Activated T-cell treated with anti-CD3 and anti-CD28 coated beads, Interleukin-2, amount 50 U/mL, for 72 hours (primary cell): ENCODE data around the gene G6PC2. TPM values are rescaled to one million over a fixed set of nuclear protein-coding genes. Genes with fewer than 3 reads are reported as not detected.
"Not testable (repeated sequence)": the region's sequence is repeated elsewhere in the genome, so short reads cannot be mapped to it uniquely, and the experiment has no call there.

ENCODE experiments used
- ATAC-seq, 2 donors: fragments of 150-1000 bp; cut with Tn5 transposase; replicated peaks in 1 of 2; 2 replicates each; pipeline ENCODE4 v1.10.0; 2021; ENCODE audit warnings: moderate library complexity in 2 of 2, mild to moderate bottlenecking in 1 of 2
- DNase-seq, 2 donors: peaks; one replicate each; pipeline ENCODE4 v3.0.0; 2021 to 2022; ENCODE audit warnings: mixed read lengths in 1 of 2
- H3K27ac Mint-ChIP-seq: one replicate; pipeline ENCODE4 v1.8.0; 2022; ENCODE audit warnings: mild to moderate bottlenecking, moderate library complexity, mixed read lengths
- H3K27me3 Mint-ChIP-seq: one replicate; pipeline ENCODE4 v1.8.0; 2022; ENCODE audit warnings: low read depth, mixed read lengths
- H3K36me3 Mint-ChIP-seq, 2 donors: one replicate each; pipeline ENCODE4 v1.8.0; 2022; ENCODE audit warnings: mixed read lengths in 2 of 2, mild to moderate bottlenecking in 1 of 2; ENCODE audit not compliant: insufficient read depth in 2 of 2
- H3K4me1 Mint-ChIP-seq: one replicate; pipeline ENCODE4 v1.8.0; 2022; ENCODE audit warnings: low read depth, mixed read lengths
- H3K4me3 Mint-ChIP-seq, 2 donors: one replicate each; pipeline ENCODE4 v1.8.0; 2022; ENCODE audit warnings: mild to moderate bottlenecking in 2 of 2, mixed read lengths in 2 of 2, moderate library complexity in 2 of 2
- H3K9me3 Mint-ChIP-seq, 2 donors: one replicate each; pipeline ENCODE4 v1.8.0; 2022; ENCODE audit warnings: mixed read lengths in 2 of 2
- total RNA-seq, 2 donors: library from RNA; stranded (reverse); gene quantifications; one replicate each; pipeline ENCODE4 v1.2.3, GENCODE V29; 2022

G6PC2 gene
- total RNA-seq, 2 donors from 2014 or later: not detected

DNA sequence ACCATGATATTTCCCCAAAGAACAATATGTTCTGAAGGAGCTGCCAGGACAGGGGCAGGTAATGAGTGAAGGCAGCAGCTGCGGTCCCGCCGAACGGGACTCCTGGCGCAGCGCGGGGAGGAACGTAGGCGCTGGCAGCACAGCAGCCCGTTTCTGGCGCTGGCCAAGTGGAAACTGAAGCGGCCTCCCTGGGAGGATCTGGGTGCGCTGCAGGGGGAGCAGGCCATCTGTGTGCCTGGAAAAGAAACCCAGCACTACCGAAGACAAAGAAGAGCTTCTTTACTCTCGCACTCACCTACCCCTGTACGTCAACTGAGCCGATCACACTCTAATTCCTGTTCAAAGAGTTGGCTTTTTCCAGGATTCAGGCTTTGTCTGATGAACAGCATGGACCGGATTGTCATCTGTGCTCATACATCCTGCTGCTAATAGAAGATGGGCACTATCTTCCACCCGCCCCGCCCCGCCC, 11.8 kb downstream of the G6PC2 start:
- peaks cover 14% of the 10 kb centered on the region for H3K4me1 Mint-ChIP-seq
- H3K36me3 Mint-ChIP-seq: peaks cover 4% of the 10 kb centered on the region in 2 donors
- no peak for ATAC-seq
- peak in 1 of 2 donors; percentile 4 for DNase-seq
- H3K9me3 Mint-ChIP-seq: peaks cover 0 to 4% of the 10 kb centered on the region in 2 donors
- H3K27ac Mint-ChIP-seq: no peak overlapping the region
- peak overlapping the region; percentile 55 to 71 for H3K4me3 Mint-ChIP-seq
- H3K27me3 Mint-ChIP-seq: peaks cover 45% of the 10 kb centered on the region

DNA sequence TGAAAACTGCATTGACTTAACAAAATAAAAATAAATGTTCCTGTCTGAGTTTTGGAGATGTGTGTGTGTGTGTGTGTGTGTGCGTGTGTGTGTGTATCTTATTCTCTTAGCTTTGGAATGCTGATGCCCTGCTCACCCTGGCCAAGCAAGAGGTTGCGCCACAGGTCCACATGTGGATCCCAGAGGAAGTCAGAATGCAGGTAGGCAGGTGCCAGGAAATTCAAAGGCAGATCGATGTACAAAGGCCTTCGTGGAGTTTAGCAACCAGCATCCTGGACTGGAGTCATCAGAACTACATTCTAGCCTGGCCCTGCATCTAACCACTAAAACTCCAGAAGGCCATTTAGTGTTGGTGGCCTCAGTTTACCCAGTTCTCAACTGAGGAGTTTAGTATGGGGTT, 12.4 kb downstream of the G6PC2 start:
- ATAC-seq: no peak
- H3K9me3 Mint-ChIP-seq: peaks cover 0 to 4% of the 10 kb centered on the region in 2 donors
- peaks cover 51% of the 10 kb centered on the region for H3K27me3 Mint-ChIP-seq
- peak overlapping the region in 1 of 2 donors; percentile 9 for H3K4me3 Mint-ChIP-seq
- no peak for DNase-seq
- no peak overlapping the region for H3K27ac Mint-ChIP-seq
- peaks cover 4% of the 10 kb centered on the region in 2 donors for H3K36me3 Mint-ChIP-seq
- H3K4me1 Mint-ChIP-seq: peaks cover 14% of the 10 kb centered on the region

DNA sequence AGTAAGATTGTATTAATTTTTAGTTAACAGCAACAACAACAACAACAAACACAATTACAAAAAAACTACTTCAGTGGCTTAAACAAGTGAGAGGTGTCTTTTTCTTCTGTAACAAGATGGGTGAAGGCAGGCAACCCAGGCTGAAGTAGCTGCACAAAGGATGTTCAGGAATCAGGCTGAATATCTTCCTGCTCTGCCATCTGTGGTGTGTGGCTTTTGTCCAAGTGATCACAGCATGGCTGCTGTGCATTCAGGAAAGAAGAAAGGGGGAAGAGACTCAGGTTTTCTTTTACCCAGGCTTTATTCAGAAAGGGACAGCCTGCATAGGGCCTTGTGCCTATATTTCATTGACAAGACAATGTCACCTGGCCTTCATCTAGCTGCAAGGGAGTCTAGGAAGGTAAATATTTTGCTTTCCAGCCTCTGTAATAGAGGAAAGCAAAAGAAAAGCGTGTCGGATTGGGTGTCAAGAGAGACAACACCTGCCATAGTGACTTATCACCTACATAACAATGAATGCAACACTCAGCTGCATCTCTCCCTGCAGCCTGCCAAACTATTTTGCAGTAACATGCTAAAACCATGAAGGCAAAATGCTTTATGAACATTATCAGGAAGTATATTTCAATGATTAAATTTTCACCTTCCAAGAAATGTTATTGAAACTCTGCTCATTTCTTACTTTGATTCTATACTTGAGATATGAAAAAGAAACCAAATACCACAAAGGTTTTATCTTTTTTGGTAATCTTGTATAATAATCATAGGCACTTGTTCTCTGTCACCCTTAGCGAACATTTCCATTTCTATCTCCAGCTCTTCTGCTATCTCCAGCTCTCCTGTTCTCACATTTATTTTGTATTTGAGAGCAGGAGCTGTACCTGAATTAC, 14.6 kb downstream of the G6PC2 start:
- peaks cover 14% of the 10 kb centered on the region for H3K4me1 Mint-ChIP-seq
- peaks cover 4% of the 10 kb centered on the region in 2 donors for H3K36me3 Mint-ChIP-seq
- DNase-seq: no peak
- no peak overlapping the region for H3K4me3 Mint-ChIP-seq
- peak; percentile 72 to 80 for ATAC-seq
- no peak overlapping the region for H3K27ac Mint-ChIP-seq
- peaks cover 0 to 4% of the 10 kb centered on the region in 2 donors for H3K9me3 Mint-ChIP-seq
- peaks cover 63% of the 10 kb centered on the region for H3K27me3 Mint-ChIP-seq

DNA sequence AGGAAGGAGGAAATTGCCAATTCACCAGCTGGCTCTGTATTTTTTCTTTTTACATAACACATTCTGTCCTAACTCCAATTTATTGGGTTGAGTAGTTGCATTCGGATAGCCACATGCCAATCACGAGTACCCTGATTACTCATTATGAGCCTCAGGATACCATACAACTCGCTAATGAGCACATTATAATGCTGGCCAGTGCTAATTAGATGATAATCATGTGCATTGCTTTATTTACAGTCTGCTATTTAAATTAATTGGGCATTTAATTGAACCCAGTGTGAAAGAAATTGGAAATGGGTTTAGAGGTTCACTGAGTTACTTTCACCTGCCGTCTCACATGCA, 15.2 kb downstream of the G6PC2 start:
- no peak overlapping the region for H3K27ac Mint-ChIP-seq
- H3K27me3 Mint-ChIP-seq: peaks cover 61% of the 10 kb centered on the region
- ATAC-seq (no peak), DNase-seq (no peak)
- H3K36me3 Mint-ChIP-seq: peaks cover 4% of the 10 kb centered on the region in 2 donors
- H3K4me1 Mint-ChIP-seq: peaks cover 14% of the 10 kb centered on the region
- H3K4me3 Mint-ChIP-seq: no peak overlapping the region
- peaks cover 0 to 4% of the 10 kb centered on the region in 2 donors for H3K9me3 Mint-ChIP-seq

DNA sequence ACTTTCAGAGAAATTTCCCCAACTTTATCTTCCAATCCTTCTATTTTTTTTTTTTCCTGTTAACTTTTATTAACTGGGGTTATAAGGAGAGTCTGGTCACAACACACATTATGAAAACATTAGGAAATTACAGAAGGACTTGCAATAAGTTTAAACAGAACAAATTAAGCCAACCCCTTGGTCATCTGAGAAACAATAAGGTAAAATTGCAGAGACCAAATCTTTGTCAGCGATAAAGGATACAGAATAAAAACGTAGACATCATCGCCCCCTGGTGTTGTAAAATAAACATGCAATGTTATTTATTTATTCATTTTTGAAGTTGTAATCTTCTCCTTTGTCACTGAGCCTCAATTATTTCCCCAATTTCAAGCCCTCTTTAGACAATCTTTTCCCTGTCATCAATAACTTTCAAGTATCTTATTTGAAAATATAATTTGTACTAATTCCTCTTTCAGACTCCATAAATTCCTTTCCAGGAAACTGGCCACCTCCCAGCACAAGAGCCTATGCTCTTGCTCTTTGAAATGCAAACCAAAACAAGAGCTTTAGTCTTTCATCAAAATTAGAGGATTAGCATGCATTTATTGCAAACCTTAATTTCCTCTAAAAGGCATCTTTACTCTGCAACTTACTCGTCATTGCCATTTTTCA, 19.5 kb downstream of the G6PC2 start:
- no peaks in the 10 kb centered on the region for H3K9me3 Mint-ChIP-seq
- peaks cover 56% of the 10 kb centered on the region for H3K27me3 Mint-ChIP-seq
- no peak for ATAC-seq
- H3K4me1 Mint-ChIP-seq: peaks cover 8% of the 10 kb centered on the region
- H3K4me3 Mint-ChIP-seq: no peak overlapping the region
- H3K36me3 Mint-ChIP-seq: no peaks in the 10 kb centered on the region
- H3K27ac Mint-ChIP-seq: no peak overlapping the region
- peak in 1 of 2 donors; percentile 22 for DNase-seq

DNA sequence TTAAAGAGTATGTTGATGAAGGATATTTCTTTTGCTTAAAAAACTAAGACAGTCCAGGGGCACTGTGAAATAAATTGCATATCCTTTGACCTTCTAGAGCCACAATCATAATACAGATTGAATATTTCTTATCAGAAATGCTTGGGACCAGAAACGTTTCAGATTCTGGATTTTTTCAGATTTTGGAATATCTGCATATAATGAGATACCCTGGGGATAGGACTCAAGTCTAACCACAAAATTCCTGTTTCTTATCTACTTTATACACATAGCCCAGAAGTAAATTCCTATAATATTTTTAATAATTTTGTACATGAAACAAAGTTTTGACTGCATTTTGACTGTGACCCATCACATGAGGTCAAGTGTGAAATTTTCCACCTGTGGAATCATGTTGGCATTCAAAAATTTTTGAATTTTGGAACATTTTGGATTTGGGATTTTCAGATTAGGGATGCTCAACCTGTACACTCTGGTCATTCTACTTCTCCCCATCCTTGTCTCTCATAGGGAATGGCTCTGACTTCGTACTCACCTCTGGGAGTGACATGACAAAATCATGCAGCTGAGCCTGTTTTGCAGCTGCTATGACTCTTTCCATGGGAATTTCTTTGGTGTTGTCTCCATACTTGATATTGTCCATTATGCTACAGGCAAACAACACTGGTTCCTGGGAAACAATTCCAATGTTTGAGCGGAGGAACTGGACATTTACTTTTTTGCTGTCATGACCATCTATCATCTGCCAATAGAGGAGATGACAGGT, 25.7 kb downstream of the G6PC2 start:
- H3K36me3 Mint-ChIP-seq: no peaks in the 10 kb centered on the region
- no peak for DNase-seq
- no peaks in the 10 kb centered on the region for H3K4me1 Mint-ChIP-seq
- H3K9me3 Mint-ChIP-seq: no peaks in the 10 kb centered on the region
- no peak overlapping the region for H3K4me3 Mint-ChIP-seq
- no peak for ATAC-seq
- H3K27me3 Mint-ChIP-seq: peaks cover 57% of the 10 kb centered on the region
- no peak overlapping the region for H3K27ac Mint-ChIP-seq

DNA sequence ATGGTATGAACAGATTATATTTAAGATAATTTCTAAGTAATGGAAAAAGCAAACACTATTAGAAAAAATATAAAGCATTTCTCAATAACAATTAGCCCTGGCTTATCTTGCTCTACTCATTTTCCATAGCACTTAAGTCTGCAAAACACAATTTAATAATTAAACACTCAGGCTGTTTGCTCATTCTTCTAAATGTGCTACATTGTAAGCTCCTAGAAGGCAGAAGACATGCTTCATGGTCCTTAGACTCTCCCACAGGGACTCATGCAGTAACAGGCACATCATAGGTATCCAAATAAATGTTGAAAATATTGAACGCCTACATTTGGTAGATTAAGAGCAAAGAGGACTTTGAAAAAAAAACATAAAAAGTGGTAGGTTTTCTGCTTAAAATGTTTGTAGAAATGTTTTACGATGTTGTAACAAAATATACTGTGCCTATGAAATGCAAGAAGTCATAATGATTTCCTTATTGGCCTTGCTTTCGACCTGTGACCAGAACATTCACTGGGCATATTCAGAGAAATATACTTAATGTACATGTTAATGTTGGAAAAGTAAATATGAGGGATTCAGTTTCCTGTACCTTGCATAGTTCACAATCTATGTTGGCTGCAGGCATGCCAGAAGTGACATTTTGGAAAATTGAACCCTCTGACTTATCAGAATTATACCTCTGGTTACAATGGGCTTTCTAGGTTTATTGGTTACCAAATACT, 27.2 kb downstream of the G6PC2 start:
- Mint-ChIP-seq H3K9me3 (no peaks in the 10 kb centered on the region), H3K27me3 (peaks cover 48% of the 10 kb centered on the region), H3K4me3 (no peak overlapping the region), H3K36me3 (peaks cover 0 to 2% of the 10 kb centered on the region in 2 donors), H3K27ac (no peak overlapping the region), H3K4me1 (no peaks in the 10 kb centered on the region)
- DNase-seq (no peak), ATAC-seq (no peak)

DNA sequence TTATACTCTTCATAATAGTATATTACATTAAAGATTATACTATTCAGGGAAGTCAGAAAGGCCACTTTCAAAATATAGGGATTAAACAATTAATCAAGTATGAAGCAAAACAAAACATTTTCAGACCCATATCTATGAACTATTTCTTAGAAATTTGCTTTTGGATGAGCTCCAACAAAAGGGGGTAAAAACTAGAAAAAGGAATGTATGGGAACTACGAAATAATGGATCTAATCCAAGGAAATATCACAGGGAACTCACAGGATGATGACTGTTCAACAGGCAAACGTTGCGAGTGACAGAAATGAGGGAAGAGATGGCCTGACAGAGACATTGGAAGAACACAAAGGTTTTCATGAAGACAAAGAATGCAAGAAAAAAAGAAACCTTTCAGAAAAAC, 27.9 kb downstream of the G6PC2 start:
- Mint-ChIP-seq H3K4me1 (no peaks in the 10 kb centered on the region), H3K36me3 (peaks cover 0 to 2% of the 10 kb centered on the region in 2 donors), H3K4me3 (no peak overlapping the region), H3K27me3 (peaks cover 41% of the 10 kb centered on the region), H3K9me3 (no peaks in the 10 kb centered on the region), H3K27ac (no peak overlapping the region)
- no peak for ATAC-seq
- no peak for DNase-seq

DNA sequence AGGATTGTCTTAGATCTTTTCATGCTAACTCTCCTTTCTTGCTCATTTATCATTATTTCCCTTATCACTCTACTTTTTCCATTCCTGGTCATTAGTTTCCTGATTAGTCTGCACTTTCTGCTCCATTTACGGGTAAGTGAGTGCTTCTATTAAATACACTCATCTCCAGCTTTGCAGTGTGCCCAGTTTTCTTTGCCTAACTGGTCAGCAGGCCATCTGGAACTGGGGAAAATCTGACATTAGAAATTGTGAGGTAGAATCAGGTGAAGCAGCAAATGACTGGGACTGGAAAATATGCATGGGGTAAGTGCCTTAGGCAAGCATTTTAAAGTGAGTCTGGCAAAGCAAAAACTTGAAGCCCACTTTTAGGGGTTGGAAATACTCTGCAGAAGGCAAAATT, 29.2 kb downstream of the G6PC2 start:
- Mint-ChIP-seq H3K4me3 (no peak overlapping the region), H3K4me1 (no peaks in the 10 kb centered on the region), H3K27me3 (peaks cover 35% of the 10 kb centered on the region), H3K27ac (no peak overlapping the region), H3K36me3 (peaks cover 0 to 2% of the 10 kb centered on the region in 2 donors), H3K9me3 (no peaks in the 10 kb centered on the region)
- no peak for ATAC-seq
- DNase-seq: no peak

DNA sequence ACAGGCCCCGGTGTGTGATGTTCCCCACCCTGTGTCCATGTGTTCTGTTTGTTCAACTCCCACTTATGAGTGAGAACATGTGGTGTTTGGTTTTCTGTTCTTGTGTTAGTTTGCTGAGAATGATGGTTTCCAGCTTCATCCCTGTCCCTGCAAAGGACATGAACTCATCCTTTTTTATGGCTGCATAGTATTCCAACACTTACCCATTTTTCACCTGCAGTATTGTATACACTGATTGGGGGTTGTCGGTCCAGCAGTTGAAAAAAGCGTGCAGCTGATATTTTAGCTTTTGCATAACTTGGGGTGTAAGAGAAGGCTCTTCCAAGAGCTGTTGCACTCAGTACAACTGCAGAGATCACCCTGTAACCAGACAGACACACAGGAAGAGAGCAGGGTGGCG, 31.1 kb downstream of the G6PC2 start:
- peaks cover 29% of the 10 kb centered on the region for H3K27me3 Mint-ChIP-seq
- not testable (repeated sequence) for H3K27ac Mint-ChIP-seq, DNase-seq, H3K36me3 Mint-ChIP-seq, H3K4me1 Mint-ChIP-seq, H3K4me3 Mint-ChIP-seq, H3K9me3 Mint-ChIP-seq, ATAC-seq

DNA sequence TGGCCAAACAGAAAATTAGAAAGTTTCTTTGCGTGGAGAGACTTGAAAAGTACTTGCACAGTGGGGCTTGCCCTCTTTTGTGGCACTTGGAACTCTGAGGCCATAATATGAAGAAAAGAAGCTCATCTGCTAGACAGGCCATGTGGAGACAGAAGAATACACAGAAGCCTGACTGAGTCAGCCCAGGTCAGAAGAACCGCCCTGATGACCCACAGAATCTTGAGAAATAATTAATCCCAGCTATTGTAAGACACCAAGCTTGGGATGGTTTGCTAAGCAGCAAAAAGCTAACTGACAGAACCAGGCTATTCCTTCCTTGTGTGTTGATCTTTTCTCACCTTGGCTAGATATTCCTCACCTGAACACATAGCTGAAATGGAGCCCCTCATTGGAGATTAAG, 33.7 kb downstream of the G6PC2 start:
- no peaks in the 10 kb centered on the region for H3K9me3 Mint-ChIP-seq
- no peak overlapping the region for H3K4me3 Mint-ChIP-seq
- no peak for DNase-seq
- H3K36me3 Mint-ChIP-seq: peaks cover 0 to 2% of the 10 kb centered on the region in 2 donors
- H3K27me3 Mint-ChIP-seq: peaks cover 17% of the 10 kb centered on the region
- H3K4me1 Mint-ChIP-seq: no peaks in the 10 kb centered on the region
- ATAC-seq: no peak
- no peak overlapping the region for H3K27ac Mint-ChIP-seq

DNA sequence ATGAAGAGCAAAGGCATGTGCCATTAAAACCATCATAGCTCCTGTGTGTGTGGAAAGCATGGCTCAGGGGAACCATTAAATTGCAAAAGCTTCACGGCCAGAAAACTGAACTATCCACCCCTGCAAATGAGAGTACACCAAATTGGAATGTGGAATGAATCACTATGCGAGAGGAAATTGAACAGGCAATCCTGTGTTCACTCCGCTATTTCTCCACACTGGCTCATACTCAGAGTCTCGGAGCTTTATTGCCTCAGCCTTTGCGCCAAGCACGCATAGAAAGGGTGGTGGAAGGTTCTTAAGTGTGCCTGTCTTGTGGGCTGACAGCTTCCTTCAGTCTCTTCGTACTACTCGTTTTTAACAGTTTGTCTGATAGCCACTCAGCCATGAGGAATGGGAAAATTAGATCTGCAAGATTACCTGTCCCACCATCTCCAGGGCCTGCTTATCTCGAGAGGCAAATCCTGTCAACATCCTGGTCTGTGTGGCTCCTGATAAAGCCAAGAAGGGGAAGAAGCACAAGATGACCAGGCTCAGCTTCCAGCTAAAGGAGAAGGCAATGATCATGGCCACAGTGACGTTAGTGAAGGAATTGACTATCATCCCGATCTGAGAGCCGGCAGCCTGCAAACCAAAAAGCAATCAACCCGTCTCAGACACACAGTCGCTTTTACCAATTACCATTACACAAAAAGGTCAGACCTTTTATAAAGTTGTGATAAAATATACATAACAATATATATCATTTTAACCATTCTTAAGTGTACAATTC, 34.9 kb downstream of the G6PC2 start:
- Mint-ChIP-seq H3K4me3 (no peak overlapping the region), H3K36me3 (peaks cover 0 to 2% of the 10 kb centered on the region in 2 donors), H3K4me1 (peaks cover 6% of the 10 kb centered on the region), H3K9me3 (no peaks in the 10 kb centered on the region), H3K27ac (no peak overlapping the region), H3K27me3 (peaks cover 5% of the 10 kb centered on the region)
- ATAC-seq (no peak), DNase-seq (no peak)
